Dermis microvascular lymphatic vessel endothelial cell (primary cell): ENCODE results near the gene ALKAL2. TPM values are rescaled to one million over a fixed set of nuclear protein-coding genes. Genes with fewer than 3 reads are reported as not detected.
A peak's percentile ranks its signal among the peaks of the same experiment; 100 is the strongest.

Source experiments
- DNase-seq, 2 donors: peaks; one replicate each; pipeline versions ENCODE4 v3.0.0 to v3.0.0-alpha.2; 2010; ENCODE audit warnings: low read depth in 2 of 2
- total RNA-seq: library from RNA; depleted of rRNA; stranded (reverse); fragments of >200 nt; gene quantifications from 2 replicates; pipeline ENCODE4 v1.2.1, GENCODE V29; 2014

Gene ALKAL2
- total RNA-seq, 1 donor from 2014 or later: not detected

DNA sequence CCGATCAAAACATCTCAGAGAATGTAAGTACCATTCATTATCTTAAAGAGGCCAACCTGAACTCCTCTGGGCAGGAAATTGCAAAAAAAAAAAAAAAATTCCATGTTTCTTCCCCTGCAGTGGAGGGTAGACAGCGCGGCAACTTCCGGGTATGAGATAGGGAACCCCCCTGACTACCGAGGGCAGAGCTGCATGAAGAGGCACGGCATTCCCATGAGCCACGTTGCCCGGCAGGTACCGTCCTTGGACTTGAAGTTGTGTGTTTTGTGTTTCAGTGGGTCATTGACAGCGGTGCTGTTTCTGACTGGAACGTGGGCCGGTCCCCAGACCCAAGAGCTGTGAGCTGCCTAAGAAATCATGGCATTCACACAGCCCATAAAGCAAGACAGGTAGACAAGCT is 16.0 kb downstream of the ALKAL2 start:
- DNase-seq: no peak

DNA sequence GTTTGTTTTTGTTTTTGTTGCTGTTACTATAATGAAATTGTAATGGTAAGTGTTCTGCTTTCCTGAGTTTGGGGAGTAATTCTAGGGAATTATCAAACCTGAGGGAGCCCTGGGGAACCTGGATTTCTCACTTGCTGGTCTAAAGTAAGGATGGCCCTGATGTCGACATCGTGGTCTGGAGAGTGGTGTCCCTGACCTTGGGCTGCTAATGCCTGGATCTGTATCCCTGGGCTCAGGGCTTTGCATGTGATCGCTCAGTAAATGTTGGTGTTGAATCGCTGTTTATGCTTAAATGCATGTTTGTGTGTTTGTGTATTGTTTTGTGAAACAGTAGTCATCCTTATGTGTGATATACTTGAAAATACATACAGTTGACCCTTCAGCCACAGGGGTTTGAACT is 17.0 kb downstream of the ALKAL2 start:
- DNase-seq: no peak

DNA sequence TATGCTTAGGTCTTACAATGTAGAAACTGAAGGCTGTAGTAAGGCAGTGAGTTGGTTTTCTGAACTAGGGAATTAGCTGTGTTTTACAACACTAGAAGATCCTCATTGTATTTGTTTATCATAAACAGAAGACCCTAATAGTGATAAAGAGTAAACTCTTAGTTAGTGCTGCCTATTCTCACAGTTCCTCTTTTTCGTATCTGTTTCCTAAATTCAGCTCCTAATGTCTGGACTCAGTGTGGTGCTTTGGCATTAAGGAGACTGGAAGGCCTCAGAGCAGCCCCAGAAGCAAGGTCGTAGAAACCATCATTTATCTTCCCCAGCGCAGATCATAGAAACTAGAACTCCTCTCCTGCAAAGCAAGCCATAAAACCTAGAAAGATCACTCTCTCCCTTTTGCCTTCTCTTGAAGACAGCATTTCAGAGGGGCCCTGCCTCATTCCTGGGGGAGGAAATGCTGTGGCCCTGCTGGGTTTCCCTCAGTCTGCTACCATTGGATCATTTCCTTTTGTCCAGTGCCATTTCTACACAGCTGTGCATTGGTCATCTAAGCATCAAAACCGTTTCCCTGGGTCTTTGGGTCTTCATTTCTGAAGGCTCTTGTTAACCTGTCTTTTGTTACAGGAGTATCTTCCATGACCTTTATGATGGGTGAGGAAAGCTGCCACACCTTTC is 18.4 kb downstream of the ALKAL2 start:
- no peak for DNase-seq

GRCh38 chr2:268323-268722 is 19.6 kb downstream of the ALKAL2 start:
- no peak for DNase-seq

- peak; percentile 90 to 96 for DNase-seq
These were observed 23.1 kb downstream of the ALKAL2 start, which contains the start of gene ACP1 for GRCh38 chr2:264493-265468. Gene ACP1 (plus strand): TSS chr2:264947. CDS start chr2:264965, 18 bp downstream.

- DNase-seq: peak in 1 of 2 donors; percentile 20
These were observed 24.0 kb downstream of the ALKAL2 start, which contains the start of gene SH3YL1 for GRCh38 chr2:263774-264492. Gene SH3YL1 (minus strand): TSS chr2:264032. CDS start chr2:263984, 48 bp downstream.

GRCh38 chr2:263022-263738 is 24.7 kb downstream of the ALKAL2 start:
- no peak for DNase-seq

- DNase-seq: no peak
These were observed 25.8 kb downstream of the ALKAL2 start for GRCh38 chr2:262117-262516.

GRCh38 chr2:260507-261161 is 27.3 kb downstream of the ALKAL2 start:
- no peak for DNase-seq

GRCh38 chr2:259789-260331 is 28.0 kb downstream of the ALKAL2 start:
- no peak for DNase-seq

GRCh38 chr2:258933-259332 is 29.0 kb downstream of the ALKAL2 start:
- no peak for DNase-seq

GRCh38 chr2:257842-258241 is 30.0 kb downstream of the ALKAL2 start:
- no peak for DNase-seq

DNA sequence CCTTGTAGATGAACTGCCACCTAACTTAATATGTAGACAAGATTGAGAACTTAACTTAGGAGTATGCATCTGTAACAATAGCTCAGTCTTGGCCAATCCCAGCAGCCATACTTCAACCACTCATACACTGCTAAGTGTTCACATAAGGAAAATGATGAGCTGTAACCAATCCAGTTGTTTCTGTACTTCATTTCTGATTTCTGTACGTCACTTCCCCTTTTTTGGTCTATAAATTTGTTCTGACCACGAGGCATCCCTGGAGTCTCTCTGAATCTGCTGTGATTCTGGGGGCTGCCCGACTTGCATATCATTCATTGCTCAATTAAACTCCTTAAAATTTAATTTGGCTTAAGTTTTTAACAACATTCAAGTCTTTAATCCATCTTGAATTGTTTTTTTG is 30.5 kb downstream of the ALKAL2 start:
- no peak for DNase-seq

DNA sequence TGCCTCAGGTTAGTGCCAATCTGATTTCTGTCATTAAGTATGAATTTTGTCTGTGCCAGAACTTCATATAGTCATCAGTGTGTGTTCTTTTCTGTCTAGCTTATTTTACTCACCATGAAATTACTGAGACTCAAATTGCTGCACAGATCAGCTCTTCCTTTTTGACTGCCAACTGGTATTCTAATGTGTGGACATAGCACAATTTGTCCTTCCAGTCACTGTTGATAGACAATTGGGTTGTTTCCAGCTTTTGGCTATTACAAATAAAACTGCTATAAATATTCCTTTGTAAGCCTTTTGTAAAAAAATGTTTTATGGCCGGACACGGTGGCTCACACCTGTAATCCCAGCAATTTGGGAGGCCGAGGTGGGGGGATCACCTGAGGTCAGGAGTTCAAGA is 31.8 kb downstream of the ALKAL2 start:
- DNase-seq: no peak

DNA sequence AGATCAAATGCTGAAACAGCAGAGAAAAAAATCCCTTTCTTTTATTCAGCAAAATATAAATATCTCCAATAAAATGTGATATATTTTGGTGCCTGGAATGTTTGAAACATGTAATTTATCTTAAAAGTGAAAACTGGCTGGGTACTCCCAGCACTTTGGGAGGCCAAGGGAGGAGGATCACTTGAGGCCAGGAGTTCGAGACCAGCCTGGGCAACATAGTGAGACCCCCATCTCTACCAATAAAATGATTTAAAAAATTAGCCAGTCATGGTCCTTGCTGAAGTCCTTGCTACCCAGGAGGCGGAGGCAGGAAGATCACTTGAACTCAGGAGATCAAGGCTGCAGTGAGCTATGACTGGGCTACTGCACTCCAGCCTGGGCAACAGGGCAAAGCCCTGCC is 32.7 kb downstream of the ALKAL2 start:
- DNase-seq: no peak

- DNase-seq: no peak
These were observed 33.6 kb downstream of the ALKAL2 start for GRCh38 chr2:254241-254640.

DNA sequence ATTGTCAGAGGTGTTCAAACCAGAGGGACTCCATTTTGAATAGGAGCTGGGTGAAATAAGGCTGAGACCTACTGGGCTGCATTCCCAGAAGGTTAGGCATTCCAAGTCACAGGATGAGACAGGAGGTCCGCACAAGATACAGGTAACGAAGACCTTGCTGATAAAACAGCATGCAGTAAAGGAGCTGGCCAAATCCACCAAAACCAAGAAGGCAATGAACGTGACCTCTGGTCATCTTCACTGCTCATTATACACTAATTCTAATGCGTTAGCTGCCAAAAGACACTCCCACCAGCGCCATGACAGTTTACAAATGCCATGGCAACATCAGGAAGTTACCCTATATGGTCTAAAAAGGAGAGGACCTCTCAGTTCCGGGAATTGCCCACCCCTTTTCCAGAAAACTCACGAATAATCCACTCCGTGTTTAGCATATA is 34.7 kb downstream of the ALKAL2 start:
- DNase-seq: no peak

- DNase-seq: no peak
These were observed 35.8 kb downstream of the ALKAL2 start for GRCh38 chr2:252001-252602.

- DNase-seq: no peak
These were observed 38.3 kb downstream of the ALKAL2 start for GRCh38 chr2:249538-250042.

GRCh38 chr2:248724-249123 is 39.2 kb downstream of the ALKAL2 start:
- DNase-seq: no peak
